Keratinocyte (primary cell): ENCODE data around the gene ADCY4. TPM values are rescaled to one million over a fixed set of nuclear protein-coding genes. Genes with fewer than 3 reads are reported as not detected.

Source experiments
- DNase-seq: peaks from one replicate; pipeline ENCODE4 v3.0.0-alpha.2; 2011; ENCODE audit warnings: low read depth, missing footprints, low spot score
- FAIRE-seq: peaks from 2 replicates; lab custom pipeline; 2011; peaks lifted over from hg19 to GRCh38; lab: Jason Lieb, UNC
- H2AFZ ChIP-seq: 2 replicates; pipeline ENCODE4 v1.6.0; 2012; ENCODE audit warnings: low read length, control low read depth, inconsistent platforms; ENCODE audit not compliant: control insufficient read depth
- H3K27ac ChIP-seq: 2 replicates; pipeline ENCODE4 v1.5.1; 2011; ENCODE audit warnings: low read length; ENCODE audit not compliant: control insufficient read depth, insufficient read depth
- H3K27me3 ChIP-seq: 3 replicates; pipeline ENCODE4 v1.6.0; 2011; ENCODE audit warnings: low read length; ENCODE audit not compliant: control insufficient read depth, insufficient read depth; ENCODE audit errors: extremely low read depth
- H3K36me3 ChIP-seq, 2 experiments: 2 replicates in 1 of 2; 3 replicates in 1 of 2; pipeline ENCODE4 v1.5.1; 2011; ENCODE audit warnings: low read length in 2 of 2, mild to moderate bottlenecking in 1 of 2; ENCODE audit not compliant: control insufficient read depth in 2 of 2, insufficient read depth in 2 of 2; ENCODE audit errors: extremely low read depth in 1 of 2
- H3K4me1 ChIP-seq: 3 replicates; pipeline ENCODE4 v1.5.1; 2011; ENCODE audit warnings: low read length; ENCODE audit not compliant: control insufficient read depth, insufficient read depth; ENCODE audit errors: extremely low read depth
- H3K4me2 ChIP-seq: 3 replicates; pipeline ENCODE4 v1.6.0; 2011; ENCODE audit warnings: low read depth, low read length; ENCODE audit not compliant: control insufficient read depth, insufficient read depth; ENCODE audit errors: extremely low read depth
- H3K4me3 ChIP-seq, 3 experiments: fragments of 200-600 bp in 1 of 3; sonication (generic) in 1 of 3; 2 replicates in 2 of 3; 3 replicates in 1 of 3; pipeline ENCODE4 v1.5.1; 2011 to 2016; ENCODE audit warnings: low read length in 3 of 3, mild to moderate bottlenecking in 3 of 3, control low read depth in 2 of 3, inconsistent platforms in 1 of 3, low read depth in 1 of 3, mixed read lengths in 1 of 3, mixed run types in 1 of 3, moderate library complexity in 1 of 3; ENCODE audit not compliant: control insufficient read depth in 2 of 3, insufficient read depth in 2 of 3; ENCODE audit errors: extremely low read depth in 1 of 3
- H3K79me2 ChIP-seq: 2 replicates; pipeline ENCODE4 v1.6.0; 2012; ENCODE audit warnings: low read length; ENCODE audit not compliant: control insufficient read depth, insufficient read depth
- H3K9ac ChIP-seq: 3 replicates; pipeline ENCODE4 v1.6.0; 2011; ENCODE audit warnings: low read length; ENCODE audit not compliant: control insufficient read depth, insufficient read depth; ENCODE audit errors: extremely low read depth
- H3K9me1 ChIP-seq: 3 replicates; pipeline ENCODE4 v1.6.0; 2011; ENCODE audit warnings: low read length; ENCODE audit not compliant: control insufficient read depth, insufficient read depth; ENCODE audit errors: extremely low read depth
- H3K9me3 ChIP-seq: 2 replicates; pipeline ENCODE4 v1.5.1; 2012; ENCODE audit warnings: low read depth, low read length; ENCODE audit not compliant: control insufficient read depth
- H4K20me1 ChIP-seq: 3 replicates; pipeline ENCODE4 v1.6.0; 2011; ENCODE audit warnings: low read length; ENCODE audit not compliant: control insufficient read depth, insufficient read depth; ENCODE audit errors: extremely low read depth
- CTCF ChIP-seq, 3 experiments: IDR thresholded peaks in 1 of 3; conservative IDR thresholded peaks in 1 of 3; optimal IDR thresholded peaks in 1 of 3; 2 replicates in 2 of 3; 3 replicates in 1 of 3; pipeline versions ENCODE3 to v1.5.1; 2011; ENCODE audit warnings: low read length in 3 of 3, mild to moderate bottlenecking in 3 of 3, moderate library complexity in 2 of 3, control low read depth in 1 of 3, inconsistent platforms in 1 of 3; ENCODE audit not compliant: insufficient read depth in 2 of 3; ENCODE audit errors: extremely low read depth in 1 of 3
- EZH2 ChIP-seq: IDR thresholded peaks from one replicate; pipeline ENCODE4 v1.6.1; 2012; ENCODE audit warnings: inconsistent platforms, mild to moderate bottlenecking, low read length, moderate library complexity
- dilution Hi-C: fragments of 300-500 bp; cut with MboI; formaldehyde crosslinking; loops from one replicate; pipeline ENCODE4 v1.7.0; 2020; ENCODE audit warnings: low sequenced_read_pairs; ENCODE audit not compliant: extremely low pct_ligation_motif_present
- polyA plus RNA-seq, 5 experiments: library from polyadenylated mRNA; depleted of rRNA in 3 of 5; stranded (reverse) in 3 of 5; stranded (forward) in 1 of 5; unstranded in 1 of 5; fragments of >200 nt; gene quantifications; 1 replicate in 1 of 5; 2 replicates in 3 of 5; 3 replicates in 1 of 5; pipeline versions ENCODE4 v1.2.1 to v1.2.3, GENCODE V29; 2011 to 2012; ENCODE audit warnings: missing spikeins in 2 of 5, low read depth in 1 of 5, low replicate concordance in 1 of 5

Gene ADCY4
- polyA plus RNA-seq, 1 donor (not counting 4 experiments of a cell fraction or from before 2014, with no cell fraction given), result 0.21 TPM

GRCh38 chr14:24325963-24326362, 8.9 kb downstream of the ADCY4 start:
- dilution Hi-C loops, result no loop called here

GRCh38 chr14:24325041-24325530, 9.8 kb downstream of the ADCY4 start:
- H3K4me3 ChIP-seq, result no peak overlapping the region
- no peak overlapping the region for H3K4me2 ChIP-seq
- H3K9me3 ChIP-seq, result no peaks in the 10 kb centered on the region
- FAIRE-seq, result no peak
- no peaks in the 10 kb centered on the region for H4K20me1 ChIP-seq
- no peak overlapping the region for H2AFZ ChIP-seq
- DNase-seq, result no peak
- H3K27me3 ChIP-seq, result no peaks in the 10 kb centered on the region
- TF ChIP-seq CTCF (optimal IDR thresholded peaks at IDR 0.05 in 1 of 3, IDR thresholded peaks at IDR 0.05 in 1 of 3, conservative IDR thresholded peaks at IDR 0.05 in 1 of 3; ENCODE audit: extremely low read depth in 1 of 3, insufficient read depth in 2 of 3, low read length in 3 of 3) (no peak), EZH2 (no peak)
- H3K27ac ChIP-seq, result no peak overlapping the region
- H3K4me1 ChIP-seq, result no peaks in the 10 kb centered on the region
- H3K9ac ChIP-seq, result no peak overlapping the region
- no peaks in the 10 kb centered on the region for H3K79me2 ChIP-seq
- H3K9me1 ChIP-seq, result no peaks in the 10 kb centered on the region
- no peaks in the 10 kb centered on the region for H3K36me3 ChIP-seq
- dilution Hi-C loops, result no loop called here

More at GRCh38 chr14:24325963-24326362, 8.9 kb downstream of the ADCY4 start:
- Histone ChIP-seq H3K9ac (no peak overlapping the region), H4K20me1 (no peaks in the 10 kb centered on the region), H3K9me1 (no peaks in the 10 kb centered on the region), H3K27me3 (no peaks in the 10 kb centered on the region), H3K79me2 (no peaks in the 10 kb centered on the region), H2AFZ (no peak overlapping the region), H3K4me3 (no peak overlapping the region), H3K9me3 (no peaks in the 10 kb centered on the region), H3K4me1 (no peaks in the 10 kb centered on the region), H3K4me2 (no peak overlapping the region), H3K27ac (no peak overlapping the region), H3K36me3 (no peaks in the 10 kb centered on the region)
- FAIRE-seq, result no peak
- no peak for TF ChIP-seq CTCF (optimal IDR thresholded peaks at IDR 0.05 in 1 of 3, IDR thresholded peaks at IDR 0.05 in 1 of 3, conservative IDR thresholded peaks at IDR 0.05 in 1 of 3; ENCODE audit: extremely low read depth in 1 of 3, insufficient read depth in 2 of 3, low read length in 3 of 3)
- TF ChIP-seq EZH2, result no peak
- DNase-seq, result no peak
